HG03571 (cell line): ENCODE results near the gene LRRC27.
"Not testable (repeated sequence)": the region's sequence is repeated elsewhere in the genome, so short reads cannot be mapped to it uniquely, and the experiment has no call there.

ENCODE experiments used
- ATAC-seq: cut with Tn5 transposase; IDR thresholded peaks from one replicate; pipeline ENCODE4 v1.9.1; 2021; ENCODE audit not compliant: unreplicated experiment

Gene LRRC27

GRCh38 chr10:132331601-132332432 lies at the start of gene LRRC27:
Gene LRRC27 (plus strand): TSS chr10:132332193. CDS start chr10:132333525, 1,332 bp downstream.
- ATAC-seq, result peak; percentile 75

GRCh38 chr10:132282667-132283603 lies 49.1 kb upstream of the LRRC27 start:
- no peak for ATAC-seq

GRCh38 chr10:132283604-132284382 lies 48.2 kb upstream of the LRRC27 start:
- no peak for ATAC-seq

GRCh38 chr10:132289439-132289838 lies 42.6 kb upstream of the LRRC27 start:
- ATAC-seq, result no peak

- no peak for ATAC-seq
These were observed 41.4 kb upstream of the LRRC27 start for GRCh38 chr10:132290631-132291030.

GRCh38 chr10:132291826-132292225 lies 40.2 kb upstream of the LRRC27 start:
- ATAC-seq, result no peak

GRCh38 chr10:132292287-132293200 lies 39.4 kb upstream of the LRRC27 start:
- ATAC-seq, result no peak

GRCh38 chr10:132293201-132293812 lies 38.7 kb upstream of the LRRC27 start:
- no peak for ATAC-seq

- no peak for ATAC-seq
These were observed 38.0 kb upstream of the LRRC27 start for GRCh38 chr10:132293813-132294520.

- no peak for ATAC-seq
These were observed 37.3 kb upstream of the LRRC27 start for GRCh38 chr10:132294561-132295318.

GRCh38 chr10:132295481-132295880 lies 36.5 kb upstream of the LRRC27 start:
- ATAC-seq, result not testable (repeated sequence)

GRCh38 chr10:132296666-132297443 lies 35.1 kb upstream of the LRRC27 start:
- no peak for ATAC-seq

- no peak for ATAC-seq
These were observed 34.5 kb upstream of the LRRC27 start for GRCh38 chr10:132297526-132297925.

GRCh38 chr10:132298038-132298881 lies 33.7 kb upstream of the LRRC27 start:
- no peak for ATAC-seq

- ATAC-seq, result no peak
These were observed 32.3 kb upstream of the LRRC27 start for GRCh38 chr10:132299371-132300336.
